ENCODE data around the gene CLBA1. TPM values are rescaled to one million over a fixed set of nuclear protein-coding genes. Genes with fewer than 3 reads are reported as not detected.

The CLBA1 gene
- total and polyA plus RNA-seq, 4 donors, result 10.9 to 23.8 (median 17.5) TPM

- H3K4me3 ChIP-seq (ENCODE audit: low read depth, low read length), result peak overlapping the region; percentile 51
- no peak overlapping the region for H3K27ac ChIP-seq (ENCODE audit: low read depth, low read length)
- WGBS (ENCODE audit: insufficient coverage), result 70% methylated on average over 18 of the region's 19 CpGs
- H3K4me1 ChIP-seq (ENCODE audit: control insufficient read depth, insufficient read depth, low read length), result peaks cover 34% of the 10 kb centered on the region
- no peaks in the 10 kb centered on the region for H3K9me3 ChIP-seq (ENCODE audit: control insufficient read depth, insufficient read depth, low read length)
- peaks cover 30% of the 10 kb centered on the region for H3K36me3 ChIP-seq (ENCODE audit: control insufficient read depth, insufficient read depth, low read length)
- no peak for DNase-seq (ENCODE audit: low read depth in 4 of 6, low spot score in 6 of 6)
- no peaks in the 10 kb centered on the region for H3K27me3 ChIP-seq (ENCODE audit: control insufficient read depth, insufficient read depth, low read length)
Measured at GRCh38 chr14:104986487-104987164, 1.0 kb downstream of the CLBA1 start.

- H3K9me3 ChIP-seq (ENCODE audit: control insufficient read depth, insufficient read depth, low read length), result no peaks in the 10 kb centered on the region
- WGBS (ENCODE audit: insufficient coverage), result 92% methylated on average over 14 of the region's 16 CpGs
- no peaks in the 10 kb centered on the region for H3K27me3 ChIP-seq (ENCODE audit: control insufficient read depth, insufficient read depth, low read length)
- no peak for DNase-seq (ENCODE audit: low read depth in 4 of 6, low spot score in 6 of 6)
- no peak overlapping the region for H3K27ac ChIP-seq (ENCODE audit: low read depth, low read length)
- no peak overlapping the region for H3K4me3 ChIP-seq (ENCODE audit: low read depth, low read length)
- H3K4me1 ChIP-seq (ENCODE audit: control insufficient read depth, insufficient read depth, low read length), result peaks cover 22% of the 10 kb centered on the region
- peaks cover 57% of the 10 kb centered on the region for H3K36me3 ChIP-seq (ENCODE audit: control insufficient read depth, insufficient read depth, low read length)
Measured at GRCh38 chr14:104989236-104989950, 3.8 kb downstream of the CLBA1 start.

- DNase-seq (ENCODE audit: low read depth in 4 of 6, low spot score in 6 of 6), result no peak
- Histone ChIP-seq H3K36me3 (ENCODE audit: control insufficient read depth, insufficient read depth, low read length) (peaks cover 63% of the 10 kb centered on the region), H3K27ac (ENCODE audit: low read depth, low read length) (no peak overlapping the region), H3K9me3 (ENCODE audit: control insufficient read depth, insufficient read depth, low read length) (no peaks in the 10 kb centered on the region), H3K4me1 (ENCODE audit: control insufficient read depth, insufficient read depth, low read length) (peaks cover 19% of the 10 kb centered on the region), H3K27me3 (ENCODE audit: control insufficient read depth, insufficient read depth, low read length) (no peaks in the 10 kb centered on the region), H3K4me3 (ENCODE audit: low read depth, low read length) (no peak overlapping the region)
- WGBS (ENCODE audit: insufficient coverage), result 86% methylated on average over 7 of the region's 7 CpGs
Measured at GRCh38 chr14:104989951-104990303, 4.3 kb downstream of the CLBA1 start.

GRCh38 chr14:104991896-104992230 is 6.3 kb downstream of the CLBA1 start:
- Histone ChIP-seq H3K36me3 (ENCODE audit: control insufficient read depth, insufficient read depth, low read length) (peaks cover 80% of the 10 kb centered on the region), H3K9me3 (ENCODE audit: control insufficient read depth, insufficient read depth, low read length) (no peaks in the 10 kb centered on the region), H3K4me3 (ENCODE audit: low read depth, low read length) (no peak overlapping the region), H3K27ac (ENCODE audit: low read depth, low read length) (no peak overlapping the region), H3K27me3 (ENCODE audit: control insufficient read depth, insufficient read depth, low read length) (no peaks in the 10 kb centered on the region), H3K4me1 (ENCODE audit: control insufficient read depth, insufficient read depth, low read length) (peaks cover 4% of the 10 kb centered on the region)
- no peak for DNase-seq (ENCODE audit: low read depth in 4 of 6, low spot score in 6 of 6)
- 98% methylated on average over 32 of the region's 34 CpGs for WGBS (ENCODE audit: insufficient coverage)

- no peaks in the 10 kb centered on the region for H3K9me3 ChIP-seq (ENCODE audit: control insufficient read depth, insufficient read depth, low read length)
- no peak for DNase-seq (ENCODE audit: low read depth in 4 of 6, low spot score in 6 of 6)
- no peaks in the 10 kb centered on the region for H3K4me1 ChIP-seq (ENCODE audit: control insufficient read depth, insufficient read depth, low read length)
- H3K36me3 ChIP-seq (ENCODE audit: control insufficient read depth, insufficient read depth, low read length), result peaks cover 78% of the 10 kb centered on the region
- no peak overlapping the region for H3K27ac ChIP-seq (ENCODE audit: low read depth, low read length)
- H3K27me3 ChIP-seq (ENCODE audit: control insufficient read depth, insufficient read depth, low read length), result no peaks in the 10 kb centered on the region
- H3K4me3 ChIP-seq (ENCODE audit: low read depth, low read length), result no peak overlapping the region
- WGBS (ENCODE audit: insufficient coverage), result 98% methylated on average over 11 of the region's 11 CpGs
Measured at GRCh38 chr14:104992501-104992900, 6.9 kb downstream of the CLBA1 start.

GRCh38 chr14:104993306-104993705 is 7.7 kb downstream of the CLBA1 start:
- no peaks in the 10 kb centered on the region for H3K27me3 ChIP-seq (ENCODE audit: control insufficient read depth, insufficient read depth, low read length)
- no peak overlapping the region for H3K27ac ChIP-seq (ENCODE audit: low read depth, low read length)
- no peaks in the 10 kb centered on the region for H3K4me1 ChIP-seq (ENCODE audit: control insufficient read depth, insufficient read depth, low read length)
- 93% methylated on average over 8 of the region's 12 CpGs for WGBS (ENCODE audit: insufficient coverage)
- H3K4me3 ChIP-seq (ENCODE audit: low read depth, low read length), result no peak overlapping the region
- no peaks in the 10 kb centered on the region for H3K9me3 ChIP-seq (ENCODE audit: control insufficient read depth, insufficient read depth, low read length)
- H3K36me3 ChIP-seq (ENCODE audit: control insufficient read depth, insufficient read depth, low read length), result peaks cover 78% of the 10 kb centered on the region
- no peak for DNase-seq (ENCODE audit: low read depth in 4 of 6, low spot score in 6 of 6)

- H3K9me3 ChIP-seq (ENCODE audit: control insufficient read depth, insufficient read depth, low read length), result no peaks in the 10 kb centered on the region
- H3K4me3 ChIP-seq (ENCODE audit: low read depth, low read length), result no peak overlapping the region
- 86% methylated on average over 22 of the region's 22 CpGs for WGBS (ENCODE audit: insufficient coverage)
- H3K36me3 ChIP-seq (ENCODE audit: control insufficient read depth, insufficient read depth, low read length), result peaks cover 83% of the 10 kb centered on the region
- H3K4me1 ChIP-seq (ENCODE audit: control insufficient read depth, insufficient read depth, low read length), result no peaks in the 10 kb centered on the region
- H3K27me3 ChIP-seq (ENCODE audit: control insufficient read depth, insufficient read depth, low read length), result no peaks in the 10 kb centered on the region
- no peak for DNase-seq (ENCODE audit: low read depth in 4 of 6, low spot score in 6 of 6)
- H3K27ac ChIP-seq (ENCODE audit: low read depth, low read length), result no peak overlapping the region
Measured at GRCh38 chr14:104993808-104994591, 8.4 kb downstream of the CLBA1 start.

- H3K4me3 ChIP-seq (ENCODE audit: low read depth, low read length), result no peak overlapping the region
- H3K27ac ChIP-seq (ENCODE audit: low read depth, low read length), result no peak overlapping the region
- peaks cover 78% of the 10 kb centered on the region for H3K36me3 ChIP-seq (ENCODE audit: control insufficient read depth, insufficient read depth, low read length)
- H3K4me1 ChIP-seq (ENCODE audit: control insufficient read depth, insufficient read depth, low read length), result no peaks in the 10 kb centered on the region
- no peak for DNase-seq (ENCODE audit: low read depth in 4 of 6, low spot score in 6 of 6)
- 94% methylated on average over 6 of the region's 6 CpGs for WGBS (ENCODE audit: insufficient coverage)
- no peaks in the 10 kb centered on the region for H3K9me3 ChIP-seq (ENCODE audit: control insufficient read depth, insufficient read depth, low read length)
- no peaks in the 10 kb centered on the region for H3K27me3 ChIP-seq (ENCODE audit: control insufficient read depth, insufficient read depth, low read length)
Measured at GRCh38 chr14:104994978-104995377, 9.4 kb downstream of the CLBA1 start.

- Histone ChIP-seq H3K27me3 (ENCODE audit: control insufficient read depth, insufficient read depth, low read length) (no peaks in the 10 kb centered on the region), H3K27ac (ENCODE audit: low read depth, low read length) (no peak overlapping the region), H3K4me3 (ENCODE audit: low read depth, low read length) (no peak overlapping the region), H3K36me3 (ENCODE audit: control insufficient read depth, insufficient read depth, low read length) (peaks cover 69% of the 10 kb centered on the region), H3K9me3 (ENCODE audit: control insufficient read depth, insufficient read depth, low read length) (no peaks in the 10 kb centered on the region), H3K4me1 (ENCODE audit: control insufficient read depth, insufficient read depth, low read length) (no peaks in the 10 kb centered on the region)
- WGBS (ENCODE audit: insufficient coverage), result 87% methylated on average over 3 of the region's 5 CpGs
- no peak for DNase-seq (ENCODE audit: low read depth in 4 of 6, low spot score in 6 of 6)
Measured at GRCh38 chr14:104996032-104996431, 10.4 kb downstream of the CLBA1 start.
